EL (cell line): Measurements from ENCODE around the gene FASTKD2.

Experiments
- DNase-seq: peaks from one replicate; pipeline ENCODE4 v3.0.0-alpha.2; 2016

FASTKD2 gene

DNA sequence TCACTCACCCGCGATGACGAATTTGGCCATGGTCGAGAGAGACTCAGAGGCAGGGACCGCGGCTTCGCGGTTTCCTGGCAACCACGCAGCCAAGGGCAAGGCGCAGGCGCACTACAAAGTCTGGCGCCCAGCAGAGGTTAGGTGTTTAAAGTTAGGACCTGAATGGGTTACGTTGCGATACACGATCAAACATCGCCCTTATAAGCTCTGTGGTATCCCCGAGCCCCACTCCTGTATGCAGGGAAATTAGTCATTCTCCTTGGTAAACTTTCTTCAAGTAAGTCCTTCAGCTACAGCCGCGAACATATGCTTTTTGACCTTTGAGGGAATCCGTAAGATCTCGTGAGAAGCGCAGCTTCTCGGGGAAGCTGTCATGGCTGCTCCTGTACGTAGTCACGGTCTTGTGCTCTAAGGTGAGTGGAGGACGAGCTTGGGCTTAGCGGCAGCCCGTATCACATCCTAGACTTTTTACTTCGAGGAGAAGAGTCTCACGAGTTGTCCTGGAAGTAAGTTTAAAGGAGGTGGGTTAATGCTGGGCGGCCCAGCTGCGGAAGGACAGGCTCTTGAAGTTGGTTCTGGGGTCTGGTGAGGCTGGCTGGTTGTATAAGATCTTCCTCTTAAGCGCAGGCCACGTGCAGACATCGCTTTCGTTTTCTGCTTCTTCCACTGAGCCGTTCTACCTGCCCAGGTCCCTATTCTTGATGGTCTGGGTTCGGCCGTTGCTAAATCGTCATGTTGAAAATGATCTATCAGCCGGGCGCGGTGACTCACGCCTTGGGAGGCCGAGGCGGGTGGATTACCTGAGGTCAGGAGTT, at the start of gene FASTKD2, which contains the start of gene MDH1B:
TSS of gene FASTKD2 (plus strand) at position 365 of the 815 bp plus-strand sequence. CDS start 1,088 bp downstream, outside the sequence.
TSS of gene MDH1B (minus strand) at position 87 of the 815 bp plus-strand sequence. CDS start at position 30, 57 bp downstream.
- peak; percentile 94 for DNase-seq

DNA sequence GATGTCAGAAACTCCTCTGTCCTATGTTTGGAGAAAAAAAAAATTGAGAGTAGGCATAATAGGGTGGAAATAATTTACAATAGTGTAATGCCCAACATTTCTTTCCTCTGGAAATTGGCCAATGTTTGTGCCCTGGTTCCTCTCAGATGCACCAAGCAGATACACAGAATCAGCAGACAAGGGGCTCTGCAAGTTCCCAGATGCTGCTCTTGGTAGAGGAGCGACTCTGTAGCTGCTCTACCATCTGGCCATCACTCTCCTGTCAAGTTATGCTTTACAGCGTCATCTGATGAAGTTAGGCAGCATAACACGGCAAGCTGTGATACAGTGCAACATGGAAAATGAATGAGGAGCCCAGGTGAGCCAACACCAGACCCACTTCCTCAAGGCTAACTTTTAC, 48.8 kb upstream of the FASTKD2 start:
- no peak for DNase-seq

DNA sequence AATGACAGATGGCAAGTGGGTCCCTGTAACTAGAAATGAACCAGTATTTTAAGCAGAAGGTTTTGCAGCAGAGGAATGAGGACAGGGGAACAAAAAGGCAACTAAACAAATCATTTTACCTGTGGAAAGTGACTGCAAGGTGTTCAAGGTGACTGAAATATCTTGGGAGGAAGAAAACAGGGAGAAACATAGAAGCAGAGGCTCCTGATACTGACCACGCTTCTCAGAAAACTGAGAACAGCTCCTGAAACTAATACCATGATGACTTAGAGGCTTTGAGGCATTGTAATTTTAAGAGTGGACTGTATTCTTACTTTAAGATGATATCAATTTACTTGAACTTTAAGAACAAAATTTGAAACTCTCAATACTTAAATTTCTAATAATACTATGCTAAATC, 47.1 kb upstream of the FASTKD2 start, which contains the start of gene DYTN:
TSS of gene DYTN (minus strand) at position 101 of the 400 bp plus-strand sequence. CDS start 117 bp downstream, outside the sequence.
- DNase-seq = no peak

DNA sequence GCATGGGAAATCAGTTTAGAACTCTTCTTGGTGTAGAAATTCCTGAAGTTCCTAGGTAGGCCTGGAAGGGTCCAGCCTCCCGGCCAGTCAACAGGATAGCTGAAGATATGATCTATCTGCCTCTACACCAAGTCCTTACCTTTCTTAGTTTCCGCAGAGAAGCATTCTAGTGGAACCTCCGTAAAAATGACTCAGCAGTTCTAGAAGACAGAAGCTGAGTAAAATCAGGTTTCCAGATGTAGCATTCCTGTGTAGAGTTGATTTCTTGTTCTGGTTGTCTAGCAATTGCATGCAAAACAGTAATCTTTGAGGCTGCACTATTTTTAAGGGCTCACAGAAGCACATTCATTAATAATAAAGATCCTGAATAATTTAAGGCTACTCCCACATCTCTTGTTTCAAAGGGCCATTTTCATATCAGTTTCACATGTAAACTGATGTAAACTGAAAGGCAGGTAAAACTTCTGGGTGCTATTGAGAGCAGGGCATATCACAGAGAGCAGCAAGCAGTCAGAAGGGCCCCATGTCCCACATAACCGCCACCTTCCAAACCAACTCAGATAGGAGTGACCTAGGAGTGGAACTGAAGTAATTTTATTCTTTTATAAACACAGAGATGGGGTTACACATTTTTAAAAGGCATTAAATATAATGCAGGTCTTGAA, 44.0 kb upstream of the FASTKD2 start:
- no peak for DNase-seq

DNA sequence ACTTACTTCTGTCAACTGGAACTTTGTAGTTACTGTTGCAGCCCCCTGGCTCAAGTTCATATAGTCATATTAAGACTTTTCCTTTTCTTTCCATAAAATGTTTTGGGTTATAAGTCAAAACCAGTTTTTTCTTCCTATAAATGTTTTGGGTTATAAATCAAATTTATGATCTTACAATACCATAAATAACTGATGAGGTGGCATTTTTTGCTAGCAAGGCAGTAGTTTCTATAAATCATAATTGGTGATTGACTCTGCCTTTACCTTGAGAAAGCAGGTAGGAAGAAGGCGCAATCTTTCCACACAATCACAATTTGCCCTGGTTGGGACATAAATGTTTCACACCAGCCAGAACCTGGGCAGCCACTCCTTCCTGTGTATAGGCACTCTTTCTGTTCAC, 42.1 kb upstream of the FASTKD2 start:
- DNase-seq = no peak

DNA sequence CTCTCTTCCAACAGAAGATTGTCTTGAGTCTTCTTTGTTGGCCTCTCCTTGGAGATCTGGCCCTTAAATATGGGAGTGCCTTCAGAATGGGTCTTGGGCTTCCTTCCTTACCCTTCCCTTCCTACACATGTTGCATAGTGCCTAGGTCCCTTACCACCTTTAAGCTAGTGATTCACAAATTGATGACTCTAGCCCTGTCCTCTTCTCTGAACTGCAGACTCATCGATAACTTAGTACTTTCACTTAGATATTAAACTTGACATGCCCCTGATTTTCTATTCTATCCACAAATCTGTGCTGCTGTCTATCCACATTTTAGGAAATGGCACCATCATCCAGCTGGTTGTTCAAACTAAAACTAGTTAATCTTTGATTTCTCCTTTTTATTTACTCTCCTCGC, 38.1 kb upstream of the FASTKD2 start:
- no peak for DNase-seq

DNA sequence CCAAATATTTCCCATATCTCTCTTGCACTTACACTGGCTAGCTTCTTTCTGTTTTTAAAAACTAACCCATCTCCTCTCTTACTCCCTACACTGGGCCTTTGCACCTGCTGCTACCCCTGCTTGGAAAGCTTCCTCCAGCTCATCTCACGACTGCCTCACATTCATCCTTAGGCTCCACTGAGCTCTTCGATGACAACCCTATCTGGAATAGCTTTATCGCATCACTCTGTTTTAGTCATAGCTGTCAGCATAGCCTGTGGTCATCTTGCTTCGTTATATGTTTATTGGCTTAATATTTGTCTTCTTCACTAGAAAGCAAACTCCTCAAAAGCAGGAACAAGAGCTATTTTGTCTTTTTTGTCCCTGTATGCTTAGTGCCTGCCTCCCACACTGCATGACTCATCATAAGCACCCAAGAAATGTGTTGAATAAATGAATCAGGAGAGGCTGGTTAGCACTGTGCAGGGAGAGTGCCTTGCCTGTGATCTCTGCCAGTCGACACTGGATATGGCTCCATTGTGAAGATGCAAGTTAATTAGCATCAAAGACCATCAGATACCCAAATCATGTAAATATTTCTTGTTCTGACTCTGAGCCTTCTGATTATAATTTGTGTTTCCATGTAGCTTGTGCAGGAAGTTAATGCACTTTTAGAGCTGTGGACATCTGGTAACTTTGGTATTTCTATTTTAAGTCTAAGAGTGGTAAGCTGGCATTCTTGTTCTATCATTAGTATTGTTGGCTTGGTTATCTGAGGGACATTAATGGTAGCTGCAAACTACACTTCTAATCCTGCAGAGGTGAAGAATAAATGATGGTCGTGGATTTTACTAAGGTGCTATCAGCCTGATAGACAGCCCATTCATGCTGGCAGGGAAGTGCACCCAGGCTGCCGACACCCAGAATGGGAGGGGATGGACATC, 36.9 kb upstream of the FASTKD2 start:
- peak; percentile 4 for DNase-seq

DNA sequence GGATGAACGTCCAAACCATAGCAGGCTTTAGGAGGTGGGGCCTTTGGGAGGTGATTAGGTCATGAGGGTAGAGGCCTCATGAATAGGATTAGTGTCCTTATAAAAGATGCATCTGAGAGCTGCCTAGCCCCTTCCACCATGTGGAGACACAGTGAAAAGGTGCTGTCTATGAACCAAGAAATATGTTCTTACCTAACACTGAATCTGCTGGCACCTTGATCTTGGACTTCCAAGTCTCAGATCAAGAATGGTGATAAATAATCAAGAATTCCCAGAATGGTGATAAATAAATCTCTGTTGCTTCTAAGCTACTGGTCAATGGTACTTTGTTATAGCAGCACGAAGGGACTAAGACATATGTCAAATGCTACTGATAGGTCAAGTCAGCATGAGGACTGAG, 32.1 kb upstream of the FASTKD2 start:
- DNase-seq = no peak

DNA sequence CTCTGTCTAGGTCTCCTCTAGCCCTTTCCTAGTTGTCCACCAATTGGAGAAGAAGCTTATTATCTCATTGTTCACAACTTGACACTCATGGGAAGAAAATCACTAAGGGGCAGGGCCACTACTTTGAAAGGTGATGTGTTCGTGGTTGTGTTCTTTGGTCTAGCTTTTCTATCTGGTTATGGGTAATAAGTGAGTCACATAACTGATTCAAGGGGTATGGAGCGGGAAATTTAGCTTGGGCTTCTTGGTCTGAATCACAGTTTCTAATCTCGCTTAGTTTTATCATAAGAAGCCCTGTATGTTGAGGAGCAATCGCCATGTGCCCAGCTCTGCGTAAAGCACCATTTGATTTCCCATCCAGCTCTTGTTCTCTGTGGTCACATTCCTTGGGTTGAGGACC, 28.5 kb upstream of the FASTKD2 start:
- no peak for DNase-seq

DNA sequence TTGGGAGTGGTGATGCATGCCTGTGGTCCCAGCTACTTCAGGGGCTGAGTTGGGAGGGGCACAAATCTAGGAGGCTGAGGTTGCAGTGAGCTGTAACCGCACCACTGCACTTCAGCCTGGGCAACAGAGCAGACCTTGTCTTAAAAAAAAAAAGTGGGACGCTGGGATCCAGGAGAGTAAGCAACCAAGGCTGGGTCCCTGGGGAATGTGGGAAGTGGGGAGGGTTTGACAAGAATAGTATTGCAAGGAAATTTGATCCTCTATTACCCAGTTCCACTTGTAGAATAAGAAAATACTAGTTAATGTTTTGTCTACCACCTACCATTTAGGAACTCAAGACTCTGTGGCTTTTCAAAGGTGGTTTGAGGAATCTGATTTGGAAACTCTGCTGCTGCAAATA, 26.1 kb upstream of the FASTKD2 start:
- DNase-seq = no peak

DNA sequence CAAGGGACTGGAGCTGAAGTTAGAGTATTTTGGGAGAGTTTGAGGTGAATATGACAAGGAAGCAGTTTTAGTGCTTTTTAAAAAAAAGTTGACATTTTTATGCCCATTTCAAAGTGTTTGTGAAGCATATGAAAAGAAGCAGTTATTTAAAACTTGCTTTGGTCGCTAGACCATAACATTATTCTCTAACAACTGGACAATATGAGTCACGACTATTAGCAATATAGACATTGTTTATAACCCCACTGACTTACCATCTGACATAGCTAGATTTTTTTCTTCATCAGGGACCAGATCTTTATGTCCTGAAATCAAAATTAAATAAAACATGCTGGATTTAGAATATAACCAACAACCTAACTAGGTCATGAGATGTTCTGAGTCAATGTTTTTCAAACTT, 24.6 kb upstream of the FASTKD2 start:
- DNase-seq = no peak

DNA sequence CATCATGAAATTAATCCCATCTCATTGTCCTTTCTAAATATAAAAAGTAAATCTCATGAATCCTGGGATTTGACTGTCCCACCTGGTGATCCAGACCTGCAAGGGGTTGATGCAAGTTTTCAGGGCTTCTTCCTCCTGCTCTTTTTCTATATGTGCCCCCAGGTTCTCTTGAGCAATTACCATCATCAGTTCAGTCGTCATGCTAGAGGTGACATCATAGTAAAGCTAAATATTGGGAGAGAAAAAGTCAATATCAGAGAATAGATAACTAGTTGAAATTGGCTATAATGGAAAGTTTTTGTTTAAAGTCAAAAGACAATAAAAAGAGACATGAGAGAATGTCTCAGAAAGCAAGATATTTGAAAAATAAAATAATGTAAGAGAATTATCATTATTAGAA, 8.6 kb upstream of the FASTKD2 start:
- no peak for DNase-seq

DNA sequence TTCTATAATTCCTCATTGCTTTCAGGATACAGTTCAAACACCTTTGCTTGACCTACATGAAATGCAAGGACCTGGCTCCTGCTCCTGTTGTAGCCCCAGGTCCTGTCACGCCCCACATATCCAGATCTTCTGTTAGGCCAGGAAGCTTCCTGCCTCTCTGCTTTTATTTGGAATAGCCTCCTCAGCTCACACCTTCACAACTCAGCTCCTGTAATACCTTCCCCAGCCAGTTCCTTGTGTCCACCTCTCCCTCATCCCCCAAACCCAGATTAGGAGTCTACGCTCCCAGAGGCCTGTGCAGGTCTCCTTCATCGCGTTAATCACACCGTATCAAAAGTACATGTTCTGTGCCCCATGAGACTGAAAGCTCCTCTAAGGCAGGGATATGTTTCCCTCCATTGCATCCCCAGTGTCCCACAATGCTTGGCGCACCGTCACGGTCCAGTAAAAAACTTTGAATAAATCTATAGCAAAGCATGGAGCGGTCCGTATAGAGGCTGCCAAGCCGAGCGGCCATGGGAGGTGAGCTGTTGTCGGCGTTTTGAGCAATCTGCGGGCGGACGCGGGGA, 649 bp upstream of the FASTKD2 start:
- no peak for DNase-seq

DNA sequence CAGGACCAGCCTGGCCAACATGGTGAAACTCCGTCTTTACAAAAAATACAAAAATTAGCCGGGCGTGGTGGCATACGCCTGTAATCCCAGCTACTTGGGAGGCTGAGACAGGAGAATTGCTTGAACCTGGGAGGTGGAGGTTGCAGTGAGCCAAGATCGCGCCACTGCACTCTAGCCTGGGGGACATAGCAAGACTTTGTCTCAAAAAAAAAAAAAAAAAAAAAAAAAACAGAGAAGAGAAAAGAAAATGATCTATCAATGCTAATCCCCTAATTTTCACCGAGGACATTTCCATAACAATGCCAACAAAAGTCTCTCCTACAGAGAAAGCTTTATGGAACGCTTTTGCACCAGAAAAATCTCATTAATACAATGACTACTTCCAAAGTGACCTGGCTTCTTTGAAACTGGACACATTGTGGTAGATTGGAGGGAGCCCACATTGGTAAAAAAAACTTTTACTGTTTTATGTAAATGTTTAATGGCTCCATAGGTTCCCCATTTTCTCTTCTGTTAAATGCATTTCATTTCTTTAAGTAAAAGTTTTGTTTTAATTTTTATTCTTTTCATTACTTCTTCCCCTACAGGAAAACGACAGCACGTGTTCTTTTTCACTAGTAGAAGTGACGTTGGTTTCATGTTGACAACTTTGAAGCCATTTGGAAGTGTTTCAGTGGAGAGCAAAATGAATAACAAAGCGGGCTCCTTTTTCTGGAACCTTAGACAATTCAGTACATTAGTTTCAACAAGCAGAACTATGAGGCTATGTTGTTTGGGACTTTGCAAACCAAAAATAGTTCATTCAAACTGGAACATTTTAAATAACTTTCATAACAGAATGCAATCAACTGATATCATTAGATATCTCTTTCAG, 888 bp downstream of the FASTKD2 start:
- no peak for DNase-seq

DNA sequence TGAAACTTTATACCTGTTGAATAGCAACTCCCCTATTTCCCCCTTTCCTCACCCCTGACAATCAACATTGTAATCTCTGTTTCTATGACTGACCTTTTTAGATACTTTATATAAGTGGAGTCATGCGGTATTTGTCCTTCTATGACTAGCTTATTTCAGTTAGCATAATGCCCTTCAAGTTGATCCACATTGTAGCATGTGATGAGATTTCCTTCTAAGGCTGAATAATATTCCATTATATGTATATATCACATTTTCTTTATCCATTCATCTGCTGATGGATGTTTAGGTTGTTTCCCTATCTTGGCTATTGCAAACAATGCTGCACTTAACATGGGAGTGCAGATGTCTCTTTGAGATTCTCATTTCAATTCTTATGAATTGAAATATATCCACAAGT, 9.5 kb downstream of the FASTKD2 start:
- DNase-seq = no peak

DNA sequence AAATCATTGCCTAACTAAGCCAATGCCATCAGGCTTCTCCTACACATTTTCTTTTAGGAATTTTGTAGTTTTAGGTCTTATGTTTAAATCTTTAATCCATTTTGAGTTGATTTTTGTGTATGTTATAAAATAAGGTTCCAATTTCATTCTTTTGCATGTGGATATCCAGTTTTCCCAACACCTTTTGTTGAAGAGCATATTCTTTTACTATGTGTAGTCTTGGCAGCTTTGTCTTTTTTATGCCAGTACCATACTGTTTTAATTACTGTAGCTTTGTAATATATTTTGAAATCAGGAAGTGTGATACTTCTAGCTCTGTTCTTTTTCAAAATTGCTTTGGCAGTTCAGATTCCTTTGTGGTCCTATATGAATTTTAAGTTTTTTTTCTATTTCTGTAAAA, 11.0 kb downstream of the FASTKD2 start:
- no peak for DNase-seq

DNA sequence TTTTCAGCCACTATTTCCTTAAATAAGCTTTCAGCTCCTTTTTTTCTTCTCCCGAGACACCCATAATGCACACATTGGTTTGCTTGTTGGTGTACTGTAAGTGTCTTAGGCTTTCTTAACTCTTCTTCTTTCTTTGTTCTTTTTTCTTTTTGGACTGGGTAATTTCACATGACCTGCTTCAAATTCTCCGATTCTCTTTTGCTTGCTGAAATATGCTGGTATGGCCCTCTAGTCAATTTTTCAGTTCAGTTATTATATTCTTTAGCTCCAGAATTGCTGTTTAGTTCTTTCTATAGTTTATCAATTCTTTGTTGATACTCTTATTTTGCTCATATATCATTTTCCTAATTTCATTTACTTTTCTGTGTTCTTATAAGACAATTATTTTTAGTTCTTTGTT, 15.3 kb downstream of the FASTKD2 start:
- no peak for DNase-seq

DNA sequence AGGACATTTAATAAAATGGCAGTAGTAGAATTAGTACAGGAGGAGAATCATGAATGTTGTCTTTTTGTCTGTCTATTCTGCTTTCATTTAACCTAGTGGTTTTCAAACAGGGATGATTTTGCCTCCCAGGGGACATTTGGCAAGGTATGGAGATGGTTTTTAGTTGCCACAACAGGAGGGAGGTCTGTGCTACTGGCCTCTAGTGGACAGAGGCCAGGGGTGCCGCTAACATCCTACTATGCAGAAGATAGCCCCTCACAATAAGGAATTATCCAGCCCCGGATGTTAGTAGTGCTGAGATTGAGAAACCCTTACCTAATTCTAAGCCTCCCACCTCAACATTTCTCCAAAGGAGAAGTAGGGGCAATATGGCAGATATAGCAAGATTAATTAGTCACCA, 18.3 kb downstream of the FASTKD2 start:
- peak; percentile 9 for DNase-seq

DNA sequence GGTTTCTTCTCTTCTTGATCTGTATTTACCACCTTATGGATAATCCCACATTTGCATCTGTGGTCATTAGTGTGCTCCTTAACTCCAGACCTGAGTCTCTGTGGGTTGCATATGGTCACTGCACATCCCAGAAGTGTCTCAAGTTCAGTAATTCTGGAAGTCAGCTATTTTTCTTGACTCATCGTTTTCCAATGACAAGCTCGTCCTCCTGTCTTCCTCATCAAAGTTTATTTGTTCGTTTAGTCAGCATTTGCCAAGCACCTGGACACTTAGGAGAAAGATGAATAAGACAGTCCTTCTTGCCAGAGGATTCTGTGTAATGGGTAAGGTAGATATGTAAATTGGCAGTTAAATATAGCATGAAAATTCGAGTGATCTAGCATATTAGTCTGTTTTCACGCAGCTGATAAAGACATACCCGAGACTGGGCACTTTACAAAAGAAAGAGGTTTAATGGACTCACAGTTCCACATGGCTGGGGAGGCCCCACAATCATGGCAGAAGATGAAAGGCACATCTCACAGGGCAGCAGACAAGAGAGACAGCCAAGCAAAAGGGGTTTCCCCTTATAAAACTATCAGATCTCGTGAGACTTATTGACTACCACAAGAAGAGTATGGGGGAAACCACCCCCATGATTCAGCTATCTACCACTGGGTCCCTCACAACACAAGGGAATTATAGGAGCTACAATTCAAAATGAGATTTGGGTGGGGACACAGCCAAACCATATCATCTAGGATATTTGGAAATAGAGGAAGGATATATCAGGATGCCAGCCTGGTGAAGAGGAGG, 19.4 kb downstream of the FASTKD2 start:
- DNase-seq = no peak

DNA sequence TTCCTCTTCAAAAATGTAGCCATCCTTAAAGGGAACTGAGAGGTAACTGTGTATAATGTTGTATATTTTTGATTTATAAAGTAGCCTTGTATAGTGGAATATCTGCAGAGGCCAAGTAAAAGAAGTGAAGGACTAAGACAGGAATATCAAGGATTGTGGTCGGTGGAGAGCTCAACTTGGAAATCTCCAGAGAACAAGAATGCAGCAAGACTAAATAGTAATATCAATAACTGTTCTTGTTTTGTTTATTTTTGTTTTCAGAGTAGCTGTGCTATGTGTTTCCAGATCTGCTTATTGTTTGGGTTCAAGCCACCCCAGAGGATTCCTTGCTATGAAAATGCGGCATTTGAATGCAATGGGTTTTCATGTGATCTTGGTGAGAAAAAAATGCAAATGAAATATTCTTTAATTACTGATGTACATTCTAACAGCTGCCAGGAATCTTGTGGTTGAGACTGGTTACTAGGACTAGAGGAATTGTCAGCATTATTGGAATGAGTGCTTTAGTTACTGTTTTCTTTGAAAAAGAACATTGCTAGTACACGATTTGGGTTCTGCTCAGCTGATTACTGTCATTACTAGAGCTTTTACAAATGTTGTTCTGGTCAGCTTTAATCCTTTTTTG, 25.0 kb downstream of the FASTKD2 start:
- DNase-seq = no peak
